NK-92 (cell line): ENCODE data around the gene DCAF8L1.
"Not testable (repeated sequence)": the region's sequence is repeated elsewhere in the genome, so short reads cannot be mapped to it uniquely, and the experiment has no call there.

ENCODE experiments used
- DNase-seq: peaks from one replicate; lab custom pipeline; 2025; ENCODE audit not compliant: unreplicated experiment; lab: John Stamatoyannopoulos, UW

DCAF8L1 gene

GRCh38 chrX:27981349-27981748 is at the start of gene DCAF8L1:
Gene DCAF8L1, minus strand, starts transcription at chrX:27981449. Its CDS starts 115 bp downstream, at chrX:27981334.
- no peak for DNase-seq

DNA sequence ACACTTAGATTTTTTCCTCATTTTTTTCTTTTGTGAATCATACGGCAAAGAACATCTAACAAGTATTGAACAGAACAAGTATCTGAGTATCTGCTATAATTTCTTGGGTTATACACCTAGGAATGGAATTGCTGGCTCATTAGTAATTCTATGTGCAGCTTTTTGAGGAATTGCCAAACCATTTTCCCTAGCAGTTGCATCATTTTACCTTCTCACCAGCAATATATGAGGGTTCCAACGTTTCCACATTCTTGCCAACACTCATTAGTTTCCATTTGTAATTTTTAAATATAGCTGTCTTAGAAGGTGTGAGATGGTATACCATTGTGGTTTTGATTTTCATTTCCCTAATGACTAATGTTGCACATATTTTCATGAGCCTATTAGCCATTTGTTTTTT is 41.1 kb upstream of the DCAF8L1 start:
- DNase-seq, result no peak

DNA sequence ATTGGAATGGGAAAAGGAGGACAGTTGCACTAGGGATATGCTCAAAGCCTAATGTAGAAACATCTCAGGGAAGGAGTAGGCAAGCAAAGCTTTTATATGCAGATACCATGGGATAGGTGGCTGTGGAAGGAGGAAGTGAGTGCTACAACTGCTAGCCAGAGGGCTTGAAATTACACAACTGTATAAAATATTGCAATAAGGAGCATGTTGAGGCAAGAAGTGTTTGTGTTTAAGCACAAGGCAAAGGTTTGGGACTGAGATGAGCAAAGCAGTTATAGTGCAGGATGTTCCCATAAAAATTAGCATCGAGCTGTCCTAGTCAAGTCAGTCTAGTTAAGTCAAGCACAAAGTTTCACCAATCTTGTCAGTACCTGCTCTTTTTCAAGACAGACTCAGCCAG is 35.6 kb upstream of the DCAF8L1 start:
- DNase-seq, result no peak

DNA sequence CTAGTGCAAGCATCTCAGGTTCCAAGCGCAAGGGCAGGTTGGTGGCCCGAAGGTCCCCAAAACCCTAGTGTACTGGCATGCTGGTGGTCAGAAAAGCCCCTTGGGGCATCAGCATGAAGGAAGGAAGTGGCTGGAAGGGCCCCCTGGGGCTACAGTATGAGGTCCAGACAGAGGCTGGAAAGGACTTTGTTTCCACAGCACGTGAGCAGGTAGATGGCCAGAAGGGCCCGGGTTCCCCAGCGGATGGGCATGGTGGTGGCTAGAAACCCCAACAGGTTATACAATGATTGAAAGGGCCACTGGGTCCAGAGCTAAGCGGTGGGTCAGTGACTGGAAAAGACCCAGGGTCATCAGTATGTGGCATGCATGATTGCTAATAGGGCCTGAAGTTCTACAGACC is 34.7 kb upstream of the DCAF8L1 start:
- DNase-seq, result no peak

DNA sequence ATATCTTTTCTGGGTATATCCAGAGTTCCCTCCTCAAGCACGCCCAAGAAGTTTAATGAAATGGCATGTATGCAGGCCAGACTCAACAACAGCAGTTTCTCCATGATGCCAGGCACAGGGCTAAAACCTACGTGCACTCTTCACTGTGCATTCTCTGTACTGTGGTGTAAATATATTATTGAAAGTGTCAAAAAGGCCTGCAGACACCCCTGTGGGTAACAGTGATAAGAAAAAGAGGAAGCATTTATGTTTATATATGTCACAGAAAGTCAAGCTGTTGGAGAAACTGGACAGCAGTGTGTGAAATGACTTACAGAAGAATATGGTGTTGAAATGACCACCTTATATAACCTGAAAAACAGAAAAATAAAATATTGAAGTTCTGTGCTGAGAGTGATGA is 29.6 kb upstream of the DCAF8L1 start:
- DNase-seq, result no peak

DNA sequence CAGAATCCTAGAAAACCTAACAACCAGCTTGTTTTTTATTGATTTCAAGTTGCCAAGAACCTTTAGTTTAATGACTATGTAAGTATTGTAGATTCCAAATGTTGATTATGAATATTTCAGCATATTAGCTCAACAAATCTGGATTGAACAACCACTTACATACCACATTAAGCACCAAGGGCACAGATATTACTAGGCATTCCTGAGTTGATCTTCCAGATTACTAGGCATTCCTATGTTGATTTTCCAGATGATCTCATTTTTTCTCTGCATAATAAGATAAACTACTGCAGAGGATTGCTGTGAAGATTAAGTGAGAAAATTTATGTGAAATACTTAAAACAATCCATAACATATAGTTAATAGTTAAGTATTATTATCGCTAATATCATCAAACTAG is 17.4 kb upstream of the DCAF8L1 start:
- DNase-seq, result no peak

- no peak for DNase-seq
These were observed 16.4 kb upstream of the DCAF8L1 start for GRCh38 chrX:27997622-27998021.

GRCh38 chrX:27996132-27996531 is 14.9 kb upstream of the DCAF8L1 start:
- DNase-seq, result no peak

GRCh38 chrX:27995611-27996010 is 14.4 kb upstream of the DCAF8L1 start:
- DNase-seq, result no peak

- DNase-seq, result no peak
These were observed 6.8 kb upstream of the DCAF8L1 start for GRCh38 chrX:27987862-27988646.

DNA sequence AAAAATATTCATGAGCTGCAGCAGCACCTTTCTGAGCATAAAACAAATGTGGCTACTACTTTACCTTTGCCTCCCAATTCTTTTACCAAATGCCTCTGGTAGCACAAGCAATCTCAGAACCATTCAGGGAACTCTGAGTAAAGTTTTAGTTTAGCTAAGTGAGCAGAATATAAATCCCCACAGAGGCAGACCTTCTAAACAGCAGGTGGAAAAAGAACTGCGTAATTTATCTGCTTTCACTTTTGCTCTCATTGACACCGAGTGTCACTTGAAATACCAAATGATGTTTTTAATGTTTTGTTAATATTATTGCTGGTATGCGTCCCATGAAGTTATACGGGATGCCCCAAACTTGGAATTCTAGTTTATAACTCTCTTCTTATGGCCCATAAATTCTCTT is 4.3 kb downstream of the DCAF8L1 start:
- not testable (repeated sequence) for DNase-seq

DNA sequence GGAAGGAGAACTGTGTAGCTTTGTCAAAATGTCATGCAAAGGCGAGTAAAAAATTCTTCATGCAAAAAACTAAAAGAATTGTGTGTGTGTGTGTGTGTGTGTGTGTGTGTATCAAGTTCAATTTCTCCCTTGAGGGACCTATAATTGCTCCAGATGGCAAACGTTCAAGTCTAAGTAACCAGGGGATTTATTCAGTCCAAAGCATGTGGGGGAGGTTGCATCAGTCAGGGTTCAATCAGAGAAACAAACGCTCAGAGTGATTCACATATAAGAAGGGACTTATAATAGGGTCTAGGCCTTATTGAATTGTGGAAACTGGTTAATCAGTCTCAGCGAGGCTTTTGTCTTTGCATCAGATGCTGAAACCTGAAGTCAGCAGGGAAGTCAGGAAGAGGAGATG is 5.0 kb downstream of the DCAF8L1 start:
- no peak for DNase-seq

DNA sequence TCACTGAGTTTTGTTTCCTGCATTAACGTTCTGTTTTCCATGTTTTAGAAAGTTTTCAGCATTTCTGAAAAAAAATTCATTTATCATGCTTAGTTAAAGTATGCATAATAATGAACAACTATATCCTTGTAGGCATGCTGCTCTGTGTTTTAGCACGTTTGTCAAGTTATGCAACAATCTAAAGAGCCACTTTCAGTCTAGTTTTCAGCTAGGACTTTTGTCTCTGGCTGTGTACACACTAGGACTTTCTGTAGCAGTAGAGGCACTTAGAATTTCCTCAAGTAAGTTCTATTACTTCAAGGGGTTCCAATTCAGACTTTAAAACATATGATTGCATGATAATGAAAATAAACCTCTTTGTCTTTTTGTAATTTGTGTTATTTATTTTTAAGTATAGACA is 12.4 kb downstream of the DCAF8L1 start:
- DNase-seq, result no peak

DNA sequence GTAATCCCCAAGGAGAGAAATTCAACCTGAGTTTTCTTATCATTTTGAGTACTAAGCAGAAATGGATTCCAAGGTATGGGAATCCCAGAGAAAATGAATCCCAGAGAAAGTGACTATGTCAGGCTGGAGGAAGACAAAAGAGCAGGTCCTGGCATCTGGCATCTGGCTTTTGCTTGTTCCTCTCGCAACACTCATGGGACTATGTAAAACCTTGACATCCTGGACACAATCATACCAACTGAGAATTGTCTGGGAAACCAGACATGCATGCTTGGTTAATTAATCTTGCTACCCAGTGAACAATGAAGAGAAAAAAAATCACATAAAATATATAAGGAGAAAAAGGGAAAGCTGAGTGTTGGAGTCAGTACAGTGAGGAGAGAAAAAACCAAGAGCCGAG is 12.9 kb downstream of the DCAF8L1 start:
- DNase-seq, result no peak

- DNase-seq, result no peak
These were observed 14.3 kb downstream of the DCAF8L1 start for GRCh38 chrX:27966955-27967354.

DNA sequence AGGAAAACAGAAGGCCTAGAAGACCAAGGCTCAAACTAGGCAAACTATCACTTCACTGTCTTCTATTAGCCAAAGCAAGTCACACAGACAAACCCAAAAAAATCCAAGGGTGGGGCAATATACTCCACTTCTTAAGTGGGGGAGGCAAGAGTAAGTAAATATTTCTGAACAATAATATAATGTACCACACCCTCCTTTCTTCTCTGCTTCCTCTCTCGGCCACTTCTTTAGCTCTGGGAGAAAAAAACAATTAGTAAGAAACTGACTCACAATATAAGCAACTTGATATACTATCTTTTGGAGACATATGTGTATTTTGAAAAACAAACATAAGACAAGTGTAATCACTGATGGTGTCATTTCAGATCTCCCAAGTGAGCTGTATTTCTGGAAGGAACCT is 14.8 kb downstream of the DCAF8L1 start:
- no peak for DNase-seq

DNA sequence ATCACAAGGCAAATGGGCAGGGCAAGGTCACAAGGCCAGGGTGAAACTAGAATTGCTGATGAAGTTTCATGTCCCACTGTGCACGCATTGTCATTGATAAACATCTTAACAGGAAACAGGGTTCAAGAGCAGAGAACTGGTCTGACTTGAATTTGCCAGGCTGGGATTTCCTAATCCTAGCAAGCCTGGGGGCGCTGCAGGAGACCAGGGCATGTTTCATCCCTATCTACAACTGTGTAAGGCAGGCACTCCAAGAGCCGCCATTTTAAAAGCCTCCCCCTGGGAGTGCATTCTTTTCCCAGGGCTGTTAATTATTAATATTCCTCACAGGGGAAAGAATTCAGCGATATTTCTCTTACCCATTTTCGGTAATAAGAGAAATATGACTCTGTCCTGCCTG is 15.9 kb downstream of the DCAF8L1 start:
- DNase-seq, result not testable (repeated sequence)

- no peak for DNase-seq
These were observed 16.8 kb downstream of the DCAF8L1 start for GRCh38 chrX:27964432-27964831.

- DNase-seq, result not testable (repeated sequence)
These were observed 20.8 kb downstream of the DCAF8L1 start for GRCh38 chrX:27960410-27960809.

DNA sequence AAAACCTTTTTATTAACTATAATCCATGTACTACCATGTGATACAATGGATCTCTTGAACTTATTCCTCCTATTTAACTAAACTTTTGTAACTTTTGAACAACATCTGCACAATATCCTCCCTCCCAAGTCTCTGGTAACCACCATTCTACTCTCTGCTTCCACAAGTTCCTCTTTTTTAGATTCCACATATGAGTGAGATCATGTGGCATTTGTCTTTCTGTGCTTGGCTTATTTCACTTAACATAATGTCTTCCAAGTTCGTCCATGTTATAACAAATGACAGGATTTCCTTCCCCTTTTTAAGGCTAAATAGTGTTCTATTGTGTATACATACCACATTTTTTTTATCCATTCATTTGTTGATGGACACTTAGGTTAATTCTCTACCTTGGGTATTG is 28.1 kb downstream of the DCAF8L1 start:
- no peak for DNase-seq

GRCh38 chrX:27933361-27933760 is 47.9 kb downstream of the DCAF8L1 start:
- no peak for DNase-seq
